Mononuclear cell (primary cell): ENCODE data around the gene GALNT8. TPM values are rescaled to one million over a fixed set of nuclear protein-coding genes. Genes with fewer than 3 reads are reported as not detected.

Source experiments
- H3K27me3 ChIP-seq: 2 replicates; pipeline ENCODE4 v1.6.0; 2011; ENCODE audit warnings: low read length, control low read depth; ENCODE audit not compliant: insufficient read depth
- H3K4me1 ChIP-seq: 2 replicates; pipeline ENCODE4 v1.5.1; 2011; ENCODE audit warnings: mild to moderate bottlenecking, low read length, control low read depth; ENCODE audit not compliant: insufficient read depth
- H3K4me3 ChIP-seq: 2 replicates; pipeline ENCODE4 v1.5.1; 2011; ENCODE audit warnings: mild to moderate bottlenecking, low read length, moderate library complexity
- H3K9me3 ChIP-seq: 2 replicates; pipeline ENCODE4 v1.5.1; 2011; ENCODE audit warnings: low read depth, mild to moderate bottlenecking, control low read depth, low read length
- total RNA-seq: library from RNA; depleted of rRNA; stranded (reverse); fragments of >200 nt; gene quantifications from one replicate; pipeline ENCODE4 v1.2.3, GENCODE V29; 2012

Gene GALNT8
- total RNA-seq, 1 donor: 0.42 TPM

GRCh38 chr12:4802841-4803240 lies 82.6 kb downstream of the GALNT8 start:
- Histone ChIP-seq H3K4me1 (peaks cover 8% of the 10 kb centered on the region), H3K9me3 (no peaks in the 10 kb centered on the region), H3K27me3 (peaks cover 18% of the 10 kb centered on the region), H3K4me3 (no peak overlapping the region)

GRCh38 chr12:4806439-4807115 lies 86.4 kb downstream of the GALNT8 start:
- H3K4me1 ChIP-seq: peaks cover 18% of the 10 kb centered on the region
- H3K27me3 ChIP-seq: peaks cover 26% of the 10 kb centered on the region
- H3K9me3 ChIP-seq: no peaks in the 10 kb centered on the region
- no peak overlapping the region for H3K4me3 ChIP-seq

GRCh38 chr12:4807116-4807783 lies 87.0 kb downstream of the GALNT8 start:
- Histone ChIP-seq H3K4me3 (no peak overlapping the region), H3K4me1 (peaks cover 18% of the 10 kb centered on the region), H3K27me3 (peaks cover 26% of the 10 kb centered on the region), H3K9me3 (no peaks in the 10 kb centered on the region)

GRCh38 chr12:4807813-4808212 lies 87.6 kb downstream of the GALNT8 start:
- H3K4me3 ChIP-seq: no peak overlapping the region
- peaks cover 18% of the 10 kb centered on the region for H3K4me1 ChIP-seq
- H3K27me3 ChIP-seq: peaks cover 26% of the 10 kb centered on the region
- H3K9me3 ChIP-seq: no peaks in the 10 kb centered on the region

- H3K27me3 ChIP-seq: peaks cover 26% of the 10 kb centered on the region
- H3K9me3 ChIP-seq: no peaks in the 10 kb centered on the region
- H3K4me3 ChIP-seq: peak overlapping the region; percentile 13
- H3K4me1 ChIP-seq: peaks cover 18% of the 10 kb centered on the region
These were observed 88.8 kb downstream of the GALNT8 start for GRCh38 chr12:4809013-4809448.

GRCh38 chr12:4809449-4810218 lies 89.4 kb downstream of the GALNT8 start:
- Histone ChIP-seq H3K27me3 (peaks cover 26% of the 10 kb centered on the region), H3K4me1 (peaks cover 18% of the 10 kb centered on the region), H3K4me3 (peak overlapping the region; percentile 13), H3K9me3 (no peaks in the 10 kb centered on the region)

- H3K4me1 ChIP-seq: peaks cover 18% of the 10 kb centered on the region
- H3K27me3 ChIP-seq: peaks cover 26% of the 10 kb centered on the region
- no peaks in the 10 kb centered on the region for H3K9me3 ChIP-seq
- H3K4me3 ChIP-seq: no peak overlapping the region
These were observed 90.0 kb downstream of the GALNT8 start for GRCh38 chr12:4810219-4810671.

- H3K4me3 ChIP-seq: no peak overlapping the region
- peaks cover 19% of the 10 kb centered on the region for H3K27me3 ChIP-seq
- peaks cover 11% of the 10 kb centered on the region for H3K4me1 ChIP-seq
- H3K9me3 ChIP-seq: no peaks in the 10 kb centered on the region
These were observed 92.6 kb downstream of the GALNT8 start for GRCh38 chr12:4812624-4813327.

GRCh38 chr12:4813741-4814140 lies 93.5 kb downstream of the GALNT8 start:
- no peak overlapping the region for H3K4me3 ChIP-seq
- H3K27me3 ChIP-seq: peaks cover 9% of the 10 kb centered on the region
- no peaks in the 10 kb centered on the region for H3K9me3 ChIP-seq
- peaks cover 12% of the 10 kb centered on the region for H3K4me1 ChIP-seq

GRCh38 chr12:4814485-4814884 lies 94.3 kb downstream of the GALNT8 start:
- Histone ChIP-seq H3K4me1 (peaks cover 17% of the 10 kb centered on the region), H3K27me3 (peaks cover 8% of the 10 kb centered on the region), H3K4me3 (no peak overlapping the region), H3K9me3 (no peaks in the 10 kb centered on the region)

- Histone ChIP-seq H3K9me3 (no peaks in the 10 kb centered on the region), H3K27me3 (no peaks in the 10 kb centered on the region), H3K4me1 (peaks cover 27% of the 10 kb centered on the region), H3K4me3 (no peak overlapping the region)
These were observed 96.7 kb downstream of the GALNT8 start for GRCh38 chr12:4816744-4817525.

- no peaks in the 10 kb centered on the region for H3K27me3 ChIP-seq
- no peak overlapping the region for H3K4me3 ChIP-seq
- H3K9me3 ChIP-seq: no peaks in the 10 kb centered on the region
- peaks cover 27% of the 10 kb centered on the region for H3K4me1 ChIP-seq
These were observed 97.7 kb downstream of the GALNT8 start for GRCh38 chr12:4817880-4818279.

- Histone ChIP-seq H3K27me3 (no peaks in the 10 kb centered on the region), H3K4me1 (peaks cover 36% of the 10 kb centered on the region), H3K9me3 (no peaks in the 10 kb centered on the region), H3K4me3 (no peak overlapping the region)
These were observed 99.5 kb downstream of the GALNT8 start for GRCh38 chr12:4819654-4820053.

GRCh38 chr12:4820971-4821370 lies 100.8 kb downstream of the GALNT8 start:
- Histone ChIP-seq H3K27me3 (no peaks in the 10 kb centered on the region), H3K9me3 (no peaks in the 10 kb centered on the region), H3K4me3 (no peak overlapping the region), H3K4me1 (peaks cover 49% of the 10 kb centered on the region)
